H9 (cell line): ENCODE results near the gene DBN1. TPM values are rescaled to one million over a fixed set of nuclear protein-coding genes. Genes with fewer than 3 reads are reported as not detected.

Source experiments
- DNase-seq: peaks from one replicate; pipeline ENCODE4 v3.0.0-alpha.2; 2017
- H2AFZ ChIP-seq: one replicate; pipeline ENCODE4 v1.6.1; 2013; ENCODE audit warnings: mild to moderate bottlenecking, low read length, control low read depth, moderate library complexity
- H2AK5ac ChIP-seq: 2 replicates; pipeline ENCODE4 v1.6.1; 2013; ENCODE audit warnings: low read length, control low read depth, mixed read lengths; ENCODE audit not compliant: insufficient read length
- H2BK120ac ChIP-seq: one replicate; pipeline ENCODE4 v1.6.1; 2013; ENCODE audit warnings: low read depth, mild to moderate bottlenecking, low read length, control low read depth, inconsistent platforms; ENCODE audit not compliant: poor library complexity, severe bottlenecking
- H2BK12ac ChIP-seq: 2 replicates; pipeline ENCODE4 v1.6.1; 2013; ENCODE audit warnings: low read length, control low read depth, mixed read lengths, low read depth; ENCODE audit not compliant: insufficient read length
- H2BK15ac ChIP-seq: 2 replicates; pipeline ENCODE4 v1.6.1; 2013; ENCODE audit warnings: low read depth, low read length, control low read depth
- H2BK20ac ChIP-seq: one replicate; pipeline ENCODE4 v1.6.1; 2013; ENCODE audit warnings: low read depth, mild to moderate bottlenecking, low read length, control low read depth, inconsistent platforms; ENCODE audit not compliant: poor library complexity, severe bottlenecking
- H2BK5ac ChIP-seq: 2 replicates; pipeline ENCODE4 v1.6.1; 2013; ENCODE audit warnings: low read length, control low read depth, mixed read lengths; ENCODE audit not compliant: insufficient read length
- H3K14ac ChIP-seq: 2 replicates; pipeline ENCODE4 v1.6.1; 2013; ENCODE audit warnings: low read length, control low read depth; ENCODE audit not compliant: insufficient read depth
- H3K18ac ChIP-seq: 2 replicates; pipeline ENCODE4 v1.6.1; 2013; ENCODE audit warnings: low read depth, mild to moderate bottlenecking, mixed read lengths, low read length, control low read depth; ENCODE audit not compliant: insufficient read length
- H3K23ac ChIP-seq: 2 replicates; pipeline ENCODE4 v1.6.1; 2013; ENCODE audit warnings: low read length, control low read depth, mixed read lengths, low read depth; ENCODE audit not compliant: insufficient read length
- H3K23me2 ChIP-seq: 2 replicates; pipeline ENCODE4 v1.6.1; 2013; ENCODE audit warnings: low read depth, mild to moderate bottlenecking, mixed read lengths, low read length, control low read depth; ENCODE audit not compliant: insufficient read length, poor library complexity, severe bottlenecking
- H3K27ac ChIP-seq: 2 replicates; pipeline ENCODE4 v1.5.1; 2013; ENCODE audit warnings: low read length, control low read depth, mixed read lengths, low read depth; ENCODE audit not compliant: insufficient read length
- H3K27me3 ChIP-seq: 2 replicates; pipeline ENCODE4 v1.6.1; 2013; ENCODE audit warnings: low read length, control low read depth, inconsistent platforms; ENCODE audit not compliant: insufficient read depth
- H3K4ac ChIP-seq: 2 replicates; pipeline ENCODE4 v1.6.1; 2013; ENCODE audit warnings: low read depth, mild to moderate bottlenecking, control low read depth, inconsistent platforms, low read length, moderate library complexity
- H3K4me1 ChIP-seq: 2 replicates; pipeline ENCODE4 v1.6.1; 2013; ENCODE audit warnings: low read length, control low read depth, inconsistent platforms; ENCODE audit not compliant: insufficient read depth
- H3K4me2 ChIP-seq: 2 replicates; pipeline ENCODE4 v1.6.1; 2013; ENCODE audit warnings: low read length, control low read depth, mixed read lengths; ENCODE audit not compliant: insufficient read length, insufficient read depth
- H3K56ac ChIP-seq: 2 replicates; pipeline ENCODE4 v1.6.1; 2013; ENCODE audit warnings: low read depth, mild to moderate bottlenecking, mixed read lengths, low read length, control low read depth; ENCODE audit not compliant: insufficient read length
- H3K79me1 ChIP-seq: 2 replicates; pipeline ENCODE4 v1.6.1; 2013; ENCODE audit warnings: low read depth, mild to moderate bottlenecking, moderate library complexity, low read length, control low read depth, inconsistent platforms; ENCODE audit not compliant: insufficient read depth, poor library complexity, severe bottlenecking
- H3K79me2 ChIP-seq: 2 replicates; pipeline ENCODE4 v1.6.1; 2013; ENCODE audit warnings: low read length, control low read depth, inconsistent platforms; ENCODE audit not compliant: insufficient read depth
- H3K9ac ChIP-seq: 2 replicates; pipeline ENCODE4 v1.6.1; 2013; ENCODE audit warnings: low read length, control low read depth, mixed read lengths; ENCODE audit not compliant: insufficient read length; ENCODE audit errors: extremely low read depth
- H3K9me3 ChIP-seq: one replicate; pipeline ENCODE4 v1.6.1; 2013; ENCODE audit warnings: low read depth, low read length, inconsistent platforms; ENCODE audit not compliant: control insufficient read depth
- H3T11ph ChIP-seq: one replicate; pipeline ENCODE4 v1.6.1; 2013; ENCODE audit warnings: mild to moderate bottlenecking, low read length, control low read depth, inconsistent platforms
- H4K20me1 ChIP-seq: one replicate; pipeline ENCODE4 v1.6.1; 2013; ENCODE audit not compliant: control insufficient read depth, insufficient read length, insufficient read depth
- H4K5ac ChIP-seq: 2 replicates; pipeline ENCODE4 v1.6.1; 2013; ENCODE audit warnings: low read depth, mild to moderate bottlenecking, mixed read lengths, low read length, control low read depth; ENCODE audit not compliant: insufficient read length
- H4K8ac ChIP-seq: replicated peaks from 2 replicates; pipeline ENCODE4 v1.6.1; 2013; ENCODE audit warnings: low read length, control low read depth, mixed read lengths, low read depth; ENCODE audit not compliant: insufficient read length
- H4K91ac ChIP-seq: 2 replicates; pipeline ENCODE4 v1.6.1; 2013; ENCODE audit warnings: low read depth, mild to moderate bottlenecking, moderate library complexity, mixed read lengths, low read length, control low read depth; ENCODE audit not compliant: insufficient read length
- H3K27ac Mint-ChIP-seq, 3 experiments: 2 replicates in 2 of 3; 3 replicates in 1 of 3; pipeline ENCODE4 v1.8.0; 2020 to 2021; ENCODE audit warnings: mixed read lengths in 3 of 3, mild to moderate bottlenecking in 1 of 3, moderate library complexity in 1 of 3
- H3K27me3 Mint-ChIP-seq: 2 replicates; pipeline ENCODE4 v1.8.0; 2021; ENCODE audit warnings: low read depth, mild to moderate bottlenecking, moderate library complexity, mixed read lengths
- H3K36me3 Mint-ChIP-seq, 3 experiments: 2 replicates in 2 of 3; 3 replicates in 1 of 3; pipeline ENCODE4 v1.8.0; 2020 to 2021; ENCODE audit warnings: low read depth in 3 of 3, mixed read lengths in 3 of 3; ENCODE audit not compliant: insufficient read depth in 1 of 3
- H3K4me1 Mint-ChIP-seq, 2 experiments: 2 replicates each; pipeline ENCODE4 v1.8.0; 2020; ENCODE audit warnings: mixed read lengths in 2 of 2
- H3K4me3 Mint-ChIP-seq, 2 experiments: 2 replicates in 1 of 2; 3 replicates in 1 of 2; pipeline ENCODE4 v1.8.0; 2020 to 2021; ENCODE audit warnings: mild to moderate bottlenecking in 2 of 2, mixed read lengths in 2 of 2, moderate library complexity in 1 of 2
- H3K9me3 Mint-ChIP-seq, 2 experiments: 2 replicates in 1 of 2; 3 replicates in 1 of 2; pipeline ENCODE4 v1.8.0; 2020; ENCODE audit warnings: mild to moderate bottlenecking in 2 of 2, mixed read lengths in 2 of 2, moderate library complexity in 1 of 2
- WGBS: extraction: QIAGEN DNeasy Blood & Tissue Kit; methylation state at CpG from one replicate; pipeline ENCODE4 v1.1.7; 2013; ENCODE audit warnings: missing lambda C conversion rate, low lambda C conversion rate, mixed read lengths; ENCODE audit not compliant: insufficient read length; ENCODE audit errors: extremely low coverage; 5-methylcytosine and 5-hydroxymethylcytosine counted together
- total RNA-seq: library from RNA; stranded (reverse); gene quantifications from 2 replicates; pipeline ENCODE4 v1.2.1, GENCODE V29; 2021
- TF ChIP-seq, protein P1 (sequence below): fragments of 200-600 bp; sonication (generic); conservative IDR thresholded peaks from 3 replicates; pipeline ENCODE4 v1.8.0; 2021; ENCODE audit warnings: antibody characterized with exemption, mild to moderate bottlenecking

Gene DBN1
- total RNA-seq, 1 experiment from 2014 or later = 340 TPM

DNA sequence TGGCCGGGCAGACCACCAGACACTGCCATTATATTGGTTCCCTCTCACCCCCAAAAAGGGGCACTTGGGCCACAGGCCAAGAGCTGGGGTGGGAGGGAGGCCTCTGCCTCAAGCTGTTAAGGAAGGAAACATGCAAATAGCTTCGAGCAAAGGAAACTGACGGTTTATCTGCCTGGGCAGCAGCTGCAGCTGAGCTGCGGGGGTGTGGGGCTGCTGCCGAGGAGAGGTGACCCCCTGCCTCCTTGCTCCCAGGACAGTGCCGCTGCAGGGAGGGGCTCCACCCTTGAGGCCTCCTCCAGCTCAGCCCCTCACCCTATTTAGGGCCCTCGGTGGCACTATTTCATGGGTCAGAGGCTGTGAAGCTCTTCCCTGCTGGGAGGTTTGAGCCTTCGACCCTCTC is 35.4 kb upstream of the DBN1 start:
- H3K4ac ChIP-seq = no peak overlapping the region
- no peaks in the 10 kb centered on the region for H3K27me3 ChIP-seq
- H3K23me2 ChIP-seq = no peaks in the 10 kb centered on the region
- H2BK120ac ChIP-seq = no peak overlapping the region
- no peak overlapping the region for H3T11ph ChIP-seq
- no CpG with 5 or more reads among the region's 8 CpGs for WGBS
- TF ChIP-seq, protein P1, sequence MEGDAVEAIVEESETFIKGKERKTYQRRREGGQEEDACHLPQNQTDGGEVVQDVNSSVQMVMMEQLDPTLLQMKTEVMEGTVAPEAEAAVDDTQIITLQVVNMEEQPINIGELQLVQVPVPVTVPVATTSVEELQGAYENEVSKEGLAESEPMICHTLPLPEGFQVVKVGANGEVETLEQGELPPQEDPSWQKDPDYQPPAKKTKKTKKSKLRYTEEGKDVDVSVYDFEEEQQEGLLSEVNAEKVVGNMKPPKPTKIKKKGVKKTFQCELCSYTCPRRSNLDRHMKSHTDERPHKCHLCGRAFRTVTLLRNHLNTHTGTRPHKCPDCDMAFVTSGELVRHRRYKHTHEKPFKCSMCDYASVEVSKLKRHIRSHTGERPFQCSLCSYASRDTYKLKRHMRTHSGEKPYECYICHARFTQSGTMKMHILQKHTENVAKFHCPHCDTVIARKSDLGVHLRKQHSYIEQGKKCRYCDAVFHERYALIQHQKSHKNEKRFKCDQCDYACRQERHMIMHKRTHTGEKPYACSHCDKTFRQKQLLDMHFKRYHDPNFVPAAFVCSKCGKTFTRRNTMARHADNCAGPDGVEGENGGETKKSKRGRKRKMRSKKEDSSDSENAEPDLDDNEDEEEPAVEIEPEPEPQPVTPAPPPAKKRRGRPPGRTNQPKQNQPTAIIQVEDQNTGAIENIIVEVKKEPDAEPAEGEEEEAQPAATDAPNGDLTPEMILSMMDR = no peak
- H2BK20ac ChIP-seq = no peak overlapping the region
- no peaks in the 10 kb centered on the region for H3K79me2 ChIP-seq
- no peak overlapping the region for H2BK15ac ChIP-seq
- no peaks in the 10 kb centered on the region; the same call in 1 of the 2 replicates for H3K4me1 ChIP-seq
- no peak overlapping the region for H3K4me3 Mint-ChIP-seq
- no peak overlapping the region for H3K9ac ChIP-seq
- peaks cover 27 to 54% (median 45%) of the 10 kb centered on the region in 3 experiments for H3K36me3 Mint-ChIP-seq
- no peaks in the 10 kb centered on the region for H3K9me3 ChIP-seq
- H3K9me3 Mint-ChIP-seq = no peaks in the 10 kb centered on the region
- H3K23ac ChIP-seq = no peak overlapping the region
- H3K18ac ChIP-seq = no peak overlapping the region
- no peaks in the 10 kb centered on the region for H4K20me1 ChIP-seq
- H2AK5ac ChIP-seq = no peak overlapping the region
- H4K5ac ChIP-seq = no peak overlapping the region
- H3K56ac ChIP-seq = no peak overlapping the region
- H4K8ac ChIP-seq = no peak overlapping the region
- no peak overlapping the region for H3K14ac ChIP-seq
- DNase-seq = no peak
- H4K91ac ChIP-seq = no peak overlapping the region
- no peaks in the 10 kb centered on the region; the same call in 1 of the 2 replicates for H3K27me3 Mint-ChIP-seq
- H3K27ac ChIP-seq = no peak overlapping the region
- H3K79me1 ChIP-seq = no peaks in the 10 kb centered on the region
- peak overlapping the region; percentile 36 to 90 (median 53); a peak in 2 of 7 replicates for H3K27ac Mint-ChIP-seq
- H2BK12ac ChIP-seq = no peak overlapping the region
- H3K4me2 ChIP-seq = no peak overlapping the region
- H3K4me1 Mint-ChIP-seq = peaks cover 18 to 20% of the 10 kb centered on the region in 2 experiments
- no peak overlapping the region for H2AFZ ChIP-seq
- no peak overlapping the region for H2BK5ac ChIP-seq
